Naive B cell (primary cell): ENCODE data around the gene CSE1L. TPM values are rescaled to one million over a fixed set of nuclear protein-coding genes. Genes with fewer than 3 reads are reported as not detected.
"Not testable (repeated sequence)": the region's sequence is repeated elsewhere in the genome, so short reads cannot be mapped to it uniquely, and the experiment has no call there.

Experiments used
- ATAC-seq, 2 donors: fragments of 150-1000 bp; cut with Tn5 transposase; 2 replicates each; pipeline ENCODE4 v1.10.0; 2021; ENCODE audit warnings: low read depth in 2 of 2, mild to moderate bottlenecking in 2 of 2, moderate library complexity in 2 of 2
- DNase-seq: peaks from one replicate; pipeline ENCODE4 v3.0.0; 2022
- H3K27ac Mint-ChIP-seq, 6 donors: one replicate each; pipeline ENCODE4 v1.8.0; 2020 to 2022; ENCODE audit warnings: mild to moderate bottlenecking in 6 of 6, mixed read lengths in 6 of 6, moderate library complexity in 5 of 6, inconsistent platforms in 2 of 6
- H3K27me3 Mint-ChIP-seq, 3 donors: one replicate each; pipeline ENCODE4 v1.8.0; 2021 to 2022; ENCODE audit warnings: mixed read lengths in 3 of 3, mild to moderate bottlenecking in 1 of 3
- H3K36me3 Mint-ChIP-seq, 2 donors: one replicate each; pipeline ENCODE4 v1.8.0; 2020 to 2022; ENCODE audit warnings: mixed read lengths in 2 of 2, inconsistent platforms in 1 of 2, mild to moderate bottlenecking in 1 of 2
- H3K4me1 Mint-ChIP-seq, 3 donors: one replicate each; pipeline ENCODE4 v1.8.0; 2020 to 2022; ENCODE audit warnings: mixed read lengths in 3 of 3, inconsistent platforms in 1 of 3, mild to moderate bottlenecking in 1 of 3, moderate library complexity in 1 of 3
- H3K4me3 Mint-ChIP-seq, 8 donors: one replicate each; pipeline ENCODE4 v1.8.0; 2020 to 2022; ENCODE audit warnings: mild to moderate bottlenecking in 8 of 8, mixed read lengths in 8 of 8, moderate library complexity in 8 of 8, inconsistent platforms in 2 of 8
- H3K9me3 Mint-ChIP-seq, 7 donors: one replicate each; pipeline ENCODE4 v1.8.0; 2020 to 2022; ENCODE audit warnings: mixed read lengths in 7 of 7, mild to moderate bottlenecking in 5 of 7, inconsistent platforms in 2 of 7, moderate library complexity in 1 of 7
- polyA plus RNA-seq, 6 donors: library from polyadenylated mRNA; unstranded; fragments of 300-500 nt; fragmentation: Illumina TruSeq; gene quantifications; one replicate each; pipeline ENCODE4 v1.2.3, GENCODE V29; 2021; ENCODE audit warnings: low read depth in 6 of 6

CSE1L gene
- polyA plus RNA-seq, 6 donors from 2014 or later: 7.2 to 22.0 (median 19.2) TPM

GRCh38 chr20:49037962-49038387 lies 8.1 kb upstream of the CSE1L start:
- H3K4me3 Mint-ChIP-seq: peak overlapping the region in 3 of 8 donors; percentile 6 to 46 (median 13)
- ATAC-seq (peak; percentile 43 to 51), DNase-seq (no peak)
- peaks cover 9 to 12% of the 10 kb centered on the region in 2 donors for H3K36me3 Mint-ChIP-seq
- H3K27me3 Mint-ChIP-seq: no peaks in the 10 kb centered on the region
- H3K27ac Mint-ChIP-seq: peak overlapping the region in 2 of 6 donors; percentile 74 to 81
- peaks cover 8 to 13% (median 10%) of the 10 kb centered on the region in 3 donors for H3K4me1 Mint-ChIP-seq
- no peaks in the 10 kb centered on the region for H3K9me3 Mint-ChIP-seq

GRCh38 chr20:49039854-49040253 lies 6.3 kb upstream of the CSE1L start:
- no peak overlapping the region for H3K4me3 Mint-ChIP-seq
- no peaks in the 10 kb centered on the region for H3K36me3 Mint-ChIP-seq
- DNase-seq (no peak), ATAC-seq (no peak)
- no peaks in the 10 kb centered on the region for H3K27me3 Mint-ChIP-seq
- peaks cover 8 to 13% (median 10%) of the 10 kb centered on the region in 3 donors for H3K4me1 Mint-ChIP-seq
- H3K27ac Mint-ChIP-seq: peak overlapping the region in 1 of 6 donors; percentile 53
- no peaks in the 10 kb centered on the region for H3K9me3 Mint-ChIP-seq

- DNase-seq (no peak), ATAC-seq (no peak)
- Mint-ChIP-seq H3K4me3 (peak overlapping the region in 1 of 8 donors; percentile 70), H3K27me3 (no peaks in the 10 kb centered on the region), H3K27ac (no peak overlapping the region), H3K4me1 (peaks cover 24 to 32% (median 29%) of the 10 kb centered on the region in 3 donors), H3K9me3 (no peaks in the 10 kb centered on the region), H3K36me3 (no peaks in the 10 kb centered on the region)
Observed at GRCh38 chr20:49043000-49043399, 3.1 kb upstream of the CSE1L start.

GRCh38 chr20:49045440-49046086 lies 549 bp upstream of the CSE1L start:
- no peak for DNase-seq
- H3K4me3 Mint-ChIP-seq: peak overlapping the region; percentile 97 to 100 (median 99)
- H3K36me3 Mint-ChIP-seq: no peaks in the 10 kb centered on the region
- no peak for ATAC-seq
- peak overlapping the region; percentile 95 to 99 (median 98) for H3K27ac Mint-ChIP-seq
- H3K9me3 Mint-ChIP-seq: no peaks in the 10 kb centered on the region
- H3K4me1 Mint-ChIP-seq: peaks cover 23 to 32% (median 32%) of the 10 kb centered on the region in 3 donors
- no peaks in the 10 kb centered on the region for H3K27me3 Mint-ChIP-seq

- Mint-ChIP-seq H3K9me3 (no peaks in the 10 kb centered on the region), H3K27ac (peak overlapping the region in 1 of 6 donors; percentile 84), H3K4me3 (peak overlapping the region in 3 of 8 donors; percentile 10 to 71 (median 52)), H3K36me3 (peaks cover 0 to 11% of the 10 kb centered on the region in 2 donors), H3K27me3 (no peaks in the 10 kb centered on the region), H3K4me1 (peaks cover 29 to 55% (median 49%) of the 10 kb centered on the region in 3 donors)
- ATAC-seq (no peak), DNase-seq (no peak)
Observed at GRCh38 chr20:49052334-49052733, 6.2 kb downstream of the CSE1L start.

- peaks cover 18 to 45% (median 36%) of the 10 kb centered on the region in 3 donors for H3K4me1 Mint-ChIP-seq
Observed at GRCh38 chr20:49054056-49054643, 8.0 kb downstream of the CSE1L start.

GRCh38 chr20:49063279-49063678 lies 17.2 kb downstream of the CSE1L start:
- no peaks in the 10 kb centered on the region for H3K36me3 Mint-ChIP-seq
- H3K27me3 Mint-ChIP-seq: no peaks in the 10 kb centered on the region
- H3K27ac Mint-ChIP-seq: no peak overlapping the region
- ATAC-seq (no peak), DNase-seq (no peak)
- no peak overlapping the region for H3K4me3 Mint-ChIP-seq
- peaks cover 0 to 3% (median 0%) of the 10 kb centered on the region in 3 donors for H3K4me1 Mint-ChIP-seq
- no peaks in the 10 kb centered on the region for H3K9me3 Mint-ChIP-seq

More at GRCh38 chr20:49054056-49054643, 8.0 kb downstream of the CSE1L start:
- DNase-seq: no peak
- peaks cover 0 to 11% of the 10 kb centered on the region in 2 donors for H3K36me3 Mint-ChIP-seq
- no peak for ATAC-seq
- H3K4me3 Mint-ChIP-seq: peak overlapping the region in 2 of 8 donors; percentile 12 to 29
- peak overlapping the region in 3 of 6 donors; percentile 26 to 59 (median 51) for H3K27ac Mint-ChIP-seq
- no peaks in the 10 kb centered on the region for H3K9me3 Mint-ChIP-seq
- H3K27me3 Mint-ChIP-seq: no peaks in the 10 kb centered on the region

GRCh38 chr20:49074521-49074920 lies 28.4 kb downstream of the CSE1L start:
- DNase-seq: no peak
- Mint-ChIP-seq H3K27me3 (no peaks in the 10 kb centered on the region), H3K9me3 (no peaks in the 10 kb centered on the region), H3K27ac (peak overlapping the region in 3 of 6 donors; percentile 5 to 60 (median 8)), H3K4me1 (no peaks in the 10 kb centered on the region), H3K36me3 (peaks cover 10 to 24% of the 10 kb centered on the region in 2 donors), H3K4me3 (no peak overlapping the region)
- no peak for ATAC-seq

- no peaks in the 10 kb centered on the region for H3K27me3 Mint-ChIP-seq
- no peak for DNase-seq
- no peak overlapping the region for H3K4me3 Mint-ChIP-seq
- H3K36me3 Mint-ChIP-seq: peaks cover 12 to 17% of the 10 kb centered on the region in 2 donors
- no peaks in the 10 kb centered on the region for H3K4me1 Mint-ChIP-seq
- no peak overlapping the region for H3K27ac Mint-ChIP-seq
- no peak for ATAC-seq
- H3K9me3 Mint-ChIP-seq: no peaks in the 10 kb centered on the region
Observed at GRCh38 chr20:49078310-49078709, 32.2 kb downstream of the CSE1L start.

- not testable (repeated sequence) for H3K27me3 Mint-ChIP-seq, H3K4me1 Mint-ChIP-seq, DNase-seq, H3K9me3 Mint-ChIP-seq, H3K4me3 Mint-ChIP-seq, ATAC-seq
- Mint-ChIP-seq H3K27ac (peak overlapping the region in 1 of 6 donors; percentile 76), H3K36me3 (peaks cover 7 to 12% of the 10 kb centered on the region in 2 donors)
Observed at GRCh38 chr20:49082295-49082694, 36.2 kb downstream of the CSE1L start.

- no peak for ATAC-seq
- H3K36me3 Mint-ChIP-seq: peaks cover 15 to 20% of the 10 kb centered on the region in 2 donors
- no peak overlapping the region for H3K27ac Mint-ChIP-seq
- no peaks in the 10 kb centered on the region for H3K27me3 Mint-ChIP-seq
- H3K9me3 Mint-ChIP-seq: no peaks in the 10 kb centered on the region
- DNase-seq: no peak
- peaks cover 0 to 3% (median 0%) of the 10 kb centered on the region in 3 donors for H3K4me1 Mint-ChIP-seq
- H3K4me3 Mint-ChIP-seq: no peak overlapping the region
Observed at GRCh38 chr20:49091104-49091503, 45.0 kb downstream of the CSE1L start.

- H3K36me3 Mint-ChIP-seq: peaks cover 20 to 21% of the 10 kb centered on the region in 2 donors
Observed at GRCh38 chr20:49091762-49092161, 45.6 kb downstream of the CSE1L start.

GRCh38 chr20:49096203-49096730 lies 50.2 kb downstream of the CSE1L start:
- H3K36me3 Mint-ChIP-seq: peaks cover 16 to 21% of the 10 kb centered on the region in 2 donors

More at GRCh38 chr20:49091762-49092161, 45.6 kb downstream of the CSE1L start:
- H3K9me3 Mint-ChIP-seq: no peaks in the 10 kb centered on the region
- no peak overlapping the region for H3K4me3 Mint-ChIP-seq
- peaks cover 0 to 3% (median 0%) of the 10 kb centered on the region in 3 donors for H3K4me1 Mint-ChIP-seq
- DNase-seq (no peak), ATAC-seq (no peak)
- no peak overlapping the region for H3K27ac Mint-ChIP-seq
- no peaks in the 10 kb centered on the region for H3K27me3 Mint-ChIP-seq

More at GRCh38 chr20:49096203-49096730, 50.2 kb downstream of the CSE1L start:
- Mint-ChIP-seq H3K27ac (peak overlapping the region in 2 of 6 donors; percentile 7 to 78), H3K9me3 (no peaks in the 10 kb centered on the region), H3K4me1 (peaks cover 16 to 22% (median 20%) of the 10 kb centered on the region in 3 donors), H3K27me3 (no peaks in the 10 kb centered on the region), H3K4me3 (no peak overlapping the region)
- ATAC-seq (no peak), DNase-seq (no peak)
